Lung (tissue), 12 donors: ENCODE measurements around the gene USP8. TPM values are rescaled to one million over a fixed set of nuclear protein-coding genes. Genes with fewer than 3 reads are reported as not detected.
"Not testable (repeated sequence)": the region's sequence is repeated elsewhere in the genome, so short reads cannot be mapped to it uniquely, and the experiment has no call there.

Experiments
- ATAC-seq: fragments of 200-7000 bp; cut with Tn5 transposase; one replicate; pipeline ENCODE4 v1.9.1; 2020; ENCODE audit warnings: moderate number of reproducible peaks; ENCODE audit not compliant: insufficient read depth, low FRiP score
- DNase-seq, 3 donors: peaks; one replicate each; pipeline ENCODE4 v3.0.0-alpha.2; 2013 to 2017
- H3K27ac ChIP-seq, 2 donors: one replicate each; pipeline ENCODE4 v1.5.1; 2013; ENCODE audit warnings: mild to moderate bottlenecking in 2 of 2, moderate library complexity in 2 of 2, control low read depth in 1 of 2, inconsistent platforms in 1 of 2, low read depth in 1 of 2, low read length in 1 of 2
- H3K27me3 ChIP-seq, 3 donors: one replicate each; pipeline ENCODE4 v1.5.1; 2013; ENCODE audit warnings: low read length in 2 of 3; ENCODE audit not compliant: control insufficient read depth in 3 of 3, insufficient read depth in 3 of 3
- H3K36me3 ChIP-seq, 4 donors: one replicate each; pipeline ENCODE4 v1.5.1; 2013; ENCODE audit warnings: low read length in 4 of 4, mild to moderate bottlenecking in 1 of 4, moderate library complexity in 1 of 4; ENCODE audit not compliant: control insufficient read depth in 4 of 4, insufficient read depth in 4 of 4
- H3K4me1 ChIP-seq, 5 donors: one replicate each; pipeline ENCODE4 v1.5.1; 2013; ENCODE audit warnings: low read length in 5 of 5, mild to moderate bottlenecking in 2 of 5, moderate library complexity in 1 of 5; ENCODE audit not compliant: control insufficient read depth in 5 of 5, insufficient read depth in 5 of 5
- H3K4me3 ChIP-seq: one replicate; pipeline ENCODE4 v1.5.1; 2013; ENCODE audit warnings: mild to moderate bottlenecking, control low read depth, moderate library complexity
- H3K9ac ChIP-seq, 2 donors: one replicate each; pipeline ENCODE4 v1.5.1; 2013; ENCODE audit warnings: low read length in 2 of 2, control low read depth in 1 of 2; ENCODE audit not compliant: insufficient read depth in 1 of 2
- H3K9me3 ChIP-seq, 4 donors: one replicate each; pipeline ENCODE4 v1.5.1; 2013; ENCODE audit warnings: low read length in 3 of 4, mild to moderate bottlenecking in 1 of 4, moderate library complexity in 1 of 4; ENCODE audit not compliant: control insufficient read depth in 4 of 4, insufficient read depth in 3 of 4
- CTCF ChIP-seq: IDR thresholded peaks from 2 replicates; pipeline ENCODE4 v1.5.1; 2012; ENCODE audit warnings: mild to moderate bottlenecking; ENCODE audit errors: control extremely low read depth, extremely low read depth
- WGBS, 2 donors: extraction: QIAGEN DNeasy Blood & Tissue Kit; methylation state at CpG; one replicate each; pipeline ENCODE4 v1.1.7; 2013; 5-methylcytosine and 5-hydroxymethylcytosine counted together
- polyA plus RNA-seq, 2 donors: library from polyadenylated mRNA; stranded (reverse); fragments of 200-250 nt; gene quantifications; one replicate each; pipeline ENCODE4 v1.2.1, GENCODE V29; 2013
- total RNA-seq, 2 donors: library from RNA; depleted of rRNA in 1 of 2; stranded (reverse); fragments of >200 nt in 1 of 2; gene quantifications; one replicate each; pipeline ENCODE4 v1.2.1, GENCODE V29; 2014 to 2021
- donor health status: control.
- donor health status: control.
- donor health status: Bipolar disorder and iron deficiency.
- donor health status: healthy.
- donor health status: DM: yes; HTN: yes; CAD: no.

The USP8 gene
- total and polyA plus RNA-seq, 4 donors = 14.0 to 92.1 (median 41.3) TPM

GRCh38 chr15:50496692-50497091, 72.5 kb downstream of the USP8 start:
- 92 to 96% methylated on average over 2 of the region's 2 CpGs for WGBS, 2 donors
- no peak for DNase-seq

GRCh38 chr15:50500352-50500751, 76.1 kb downstream of the USP8 start:
- no peaks in the 10 kb centered on the region for H3K9me3 ChIP-seq
- H3K9ac ChIP-seq = no peak overlapping the region
- H3K4me1 ChIP-seq = no peaks in the 10 kb centered on the region
- peaks cover 14 to 32% (median 23%) of the 10 kb centered on the region in 4 donors for H3K36me3 ChIP-seq
- H3K4me3 ChIP-seq = no peak overlapping the region
- DNase-seq = no peak
- 43 to 74% methylated on average over 3 of the region's 3 CpGs for WGBS, 2 donors
- no peak for ATAC-seq
- TF ChIP-seq CTCF = no peak
- H3K27ac ChIP-seq = no peak overlapping the region
- no peaks in the 10 kb centered on the region for H3K27me3 ChIP-seq

More at GRCh38 chr15:50496692-50497091, 72.5 kb downstream of the USP8 start:
- no peak for TF ChIP-seq CTCF
- H3K4me1 ChIP-seq = no peaks in the 10 kb centered on the region
- H3K4me3 ChIP-seq = no peak overlapping the region
- H3K9me3 ChIP-seq = no peaks in the 10 kb centered on the region
- H3K36me3 ChIP-seq = peaks cover 20 to 40% (median 29%) of the 10 kb centered on the region in 4 donors
- H3K27me3 ChIP-seq = no peaks in the 10 kb centered on the region
- ATAC-seq = no peak
- H3K27ac ChIP-seq = no peak overlapping the region
- H3K9ac ChIP-seq = no peak overlapping the region

GRCh38 chr15:50501815-50502214, 77.6 kb downstream of the USP8 start:
- Histone ChIP-seq H3K27me3 (no peaks in the 10 kb centered on the region), H3K9me3 (peaks cover 0 to 1% (median 0%) of the 10 kb centered on the region in 4 donors), H3K36me3 (peaks cover 11 to 24% (median 17%) of the 10 kb centered on the region in 4 donors), H3K27ac (no peak overlapping the region), H3K9ac (no peak overlapping the region), H3K4me3 (no peak overlapping the region), H3K4me1 (no peaks in the 10 kb centered on the region)
- no peak for TF ChIP-seq CTCF
- WGBS, 2 donors = 97% methylated on average over 4 of the region's 4 CpGs
- DNase-seq (no peak), ATAC-seq (no peak)

GRCh38 chr15:50503144-50503543, 78.9 kb downstream of the USP8 start:
- Histone ChIP-seq H3K9me3 (peaks cover 0 to 1% (median 0%) of the 10 kb centered on the region in 4 donors), H3K4me3 (no peak overlapping the region), H3K36me3 (peaks cover 10 to 19% (median 12%) of the 10 kb centered on the region in 4 donors), H3K9ac (no peak overlapping the region), H3K27ac (no peak overlapping the region), H3K4me1 (no peaks in the 10 kb centered on the region), H3K27me3 (no peaks in the 10 kb centered on the region)
- WGBS, 2 donors = 66 to 86% methylated on average over 7 of the region's 7 CpGs
- no peak for DNase-seq
- no peak for ATAC-seq
- TF ChIP-seq CTCF = no peak

GRCh38 chr15:50505656-50506055, 81.5 kb downstream of the USP8 start:
- peaks cover 4 to 11% (median 6%) of the 10 kb centered on the region in 4 donors for H3K36me3 ChIP-seq
- not testable (repeated sequence) for H3K27ac ChIP-seq, H3K9me3 ChIP-seq, DNase-seq, ATAC-seq, H3K4me1 ChIP-seq, H3K9ac ChIP-seq, H3K27me3 ChIP-seq, H3K4me3 ChIP-seq
- 90 to 91% methylated on average over 2 of the region's 2 CpGs for WGBS, 2 donors
